HCT116 (cell line): Measurements from ENCODE around the gene PDE7B. TPM values are rescaled to one million over a fixed set of nuclear protein-coding genes. Genes with fewer than 3 reads are reported as not detected.

Experiments
- ATAC-seq: fragments of 200-7000 bp; cut with Tn5 transposase; 2 replicates; pipeline ENCODE4 v1.9.1; 2020; ENCODE audit warnings: mild to moderate bottlenecking, moderate library complexity
- BruUV-seq: library from RNA; stranded (reverse); fragments of 400-500 nt; replicated peaks from 2 replicates; lab custom pipeline; 2021; lab: Mats Ljungman, UMichigan
- CTCF ChIA-PET: fragments of 300-600 bp; sonication (Branson Sonifier 250); formaldehyde crosslinking; loops from one replicate; lab custom pipeline; 2021; ENCODE audit warnings: antibody characterized with exemption; lab: Charles Lee
- POLR2A ChIA-PET: fragments of 300-600, 350-600 bp; sonication (Branson Sonifier 250); formaldehyde crosslinking; loops from one replicate; lab custom pipeline; 2021; ENCODE audit warnings: antibody characterized with exemption; lab: Charles Lee
- RAD21 ChIA-PET, 2 experiments: fragments of 300-600 bp; sonication (Branson Sonifier 250); formaldehyde crosslinking; loops; one replicate each; lab custom pipeline; 2023; ENCODE audit warnings: low total read pairs in 2 of 2; ENCODE audit not compliant: uncharacterized antibody in 2 of 2, unreplicated experiment in 2 of 2, low non-redundant PET in 1 of 2; lab: Charles Lee
- DNase-seq: peaks from one replicate; pipeline ENCODE4 v3.0.0-alpha.2; 2010; ENCODE audit warnings: low read depth, low spot score
- H2AFZ ChIP-seq: fragments of 200-600 bp; shearing (Covaris generic), sonication (generic); 2 replicates; pipeline ENCODE4 v1.6.1; 2017; ENCODE audit warnings: low read depth, mixed run types, mixed read lengths, antibody characterized with exemption, low read length; ENCODE audit not compliant: poor library complexity, severe bottlenecking
- H3K27ac ChIP-seq: 2 replicates; pipeline ENCODE4 v1.5.1; 2012; ENCODE audit warnings: low read depth, low read length
- H3K27me3 ChIP-seq: fragments of 200-600 bp; sonication (generic); 2 replicates; pipeline ENCODE4 v1.6.1; 2016; ENCODE audit warnings: mixed run types, low read length, mixed read lengths; ENCODE audit not compliant: insufficient read depth
- H3K36me3 ChIP-seq, 2 experiments: fragments of 200-500 bp in 1 of 2; fragments of 200-600 bp in 1 of 2; sonication (Bioruptor generic) in 1 of 2; sonication (generic) in 1 of 2; 2 replicates each; pipeline versions ENCODE4 v1.5.1 to v1.6.1; 2014 to 2016; ENCODE audit warnings: low read length in 2 of 2, inconsistent platforms in 1 of 2, mixed read lengths in 1 of 2, mixed run types in 1 of 2; ENCODE audit not compliant: insufficient read depth in 2 of 2, control insufficient read depth in 1 of 2
- H3K4me1 ChIP-seq, 2 experiments: fragments of 200-600 bp in 1 of 2; sonication (generic) in 1 of 2; 2 replicates each; pipeline versions ENCODE4 v1.5.1 to v1.6.1; 2012 to 2017; ENCODE audit warnings: low read length in 2 of 2, inconsistent platforms in 1 of 2, mild to moderate bottlenecking in 1 of 2, mixed read lengths in 1 of 2, mixed run types in 1 of 2, moderate library complexity in 1 of 2; ENCODE audit not compliant: insufficient read depth in 2 of 2, control insufficient read depth in 1 of 2
- H3K4me2 ChIP-seq: fragments of 200-600 bp; sonication (generic); 2 replicates; pipeline ENCODE4 v1.6.1; 2017; ENCODE audit warnings: mixed run types, low read length, mixed read lengths
- H3K4me3 ChIP-seq, 2 experiments: fragments of 200-600 bp in 1 of 2; sonication (generic) in 1 of 2; replicated peaks in 1 of 2; 2 replicates each; pipeline ENCODE4 v1.5.1; 2011 to 2016; ENCODE audit warnings: low read length in 2 of 2, control low read depth in 1 of 2, low read depth in 1 of 2, mild to moderate bottlenecking in 1 of 2, mixed read lengths in 1 of 2, mixed run types in 1 of 2
- H3K79me2 ChIP-seq: fragments of 200-600 bp; sonication (generic); 2 replicates; pipeline ENCODE4 v1.6.1; 2017; ENCODE audit warnings: mild to moderate bottlenecking, mixed run types, low read length, moderate library complexity, mixed read lengths; ENCODE audit not compliant: insufficient read depth
- H3K9ac ChIP-seq: fragments of 200-600 bp; sonication (generic); 2 replicates; pipeline ENCODE4 v1.6.1; 2016; ENCODE audit warnings: low read length, mixed read lengths
- H3K9me2 ChIP-seq: fragments of 200-600 bp; sonication (generic), shearing (Covaris generic); 2 replicates; pipeline ENCODE4 v1.6.1; 2017; ENCODE audit warnings: mixed run types, mild to moderate bottlenecking, moderate library complexity; ENCODE audit not compliant: insufficient read depth
- H3K9me3 ChIP-seq, 2 experiments: fragments of 200-500 bp in 1 of 2; fragments of 200-600 bp in 1 of 2; sonication (Bioruptor generic) in 1 of 2; sonication (generic) in 1 of 2; 2 replicates each; pipeline ENCODE4 v1.6.1; 2014 to 2017; ENCODE audit warnings: low read length in 2 of 2, mixed read lengths in 2 of 2, inconsistent platforms in 1 of 2, low read depth in 1 of 2, mild to moderate bottlenecking in 1 of 2, mixed run types in 1 of 2, moderate library complexity in 1 of 2; ENCODE audit not compliant: control insufficient read depth in 1 of 2, insufficient read depth in 1 of 2
- H4K20me1 ChIP-seq: fragments of 200-600 bp; sonication (generic), shearing (Covaris generic); 2 replicates; pipeline ENCODE4 v1.6.1; 2017; ENCODE audit warnings: mixed run types, mild to moderate bottlenecking, moderate library complexity; ENCODE audit not compliant: insufficient read depth
- EGR1 ChIP-seq: IDR thresholded peaks from 2 replicates; pipeline ENCODE4 v1.6.1; 2012; ENCODE audit warnings: low read depth
- ELF1 ChIP-seq: IDR thresholded peaks from 2 replicates; pipeline ENCODE4 v1.6.1; 2012; ENCODE audit warnings: low read depth, borderline replicate concordance
- EZH2phosphoT487 ChIP-seq: fragments of 200-600 bp; IDR thresholded peaks from 2 replicates; pipeline ENCODE4 v1.6.1; 2018; ENCODE audit warnings: antibody characterized with exemption, borderline replicate concordance
- FOSL1 ChIP-seq: IDR thresholded peaks from 2 replicates; pipeline ENCODE4 v1.6.1; 2012; ENCODE audit warnings: low read depth
- POLR2AphosphoS5 ChIP-seq: IDR thresholded peaks from 2 replicates; pipeline ENCODE4 v1.6.1; 2011; ENCODE audit warnings: mild to moderate bottlenecking, low read depth, low read length, moderate library complexity
- SIN3A ChIP-seq: IDR thresholded peaks from 2 replicates; pipeline ENCODE4 v1.6.1; 2012; ENCODE audit warnings: low read depth
- YY1 ChIP-seq: IDR thresholded peaks from 2 replicates; pipeline ENCODE4 v1.6.1; 2011; ENCODE audit warnings: low read length, low read depth, moderate library complexity, mild to moderate bottlenecking; ENCODE audit not compliant: insufficient replicate concordance; ENCODE audit errors: extremely low read depth
- ZBTB33 ChIP-seq: IDR thresholded peaks from 2 replicates; pipeline ENCODE4 v1.6.1; 2011; ENCODE audit warnings: mild to moderate bottlenecking, low read length, moderate library complexity; ENCODE audit not compliant: insufficient replicate concordance; ENCODE audit errors: extremely low read depth
- ZFX ChIP-seq: fragments of 450-650 bp; IDR thresholded peaks from 2 replicates; pipeline ENCODE4 v1.6.1; 2017
- intact Hi-C: fragments of 100-400 bp; cut with micrococcal nuclease; formaldehyde crosslinking; loops from 2 replicates; pipeline ENCODE4 v1.10.0; 2022
- total RNA-seq: library from RNA; stranded (reverse); gene quantifications from one replicate; pipeline ENCODE4 v1.2.1, GENCODE V29; 2021; ENCODE audit not compliant: unreplicated experiment
- TF ChIP-seq, protein P1 (sequence below): IDR thresholded peaks from 2 replicates; pipeline ENCODE4 v1.6.1; 2012
- TF ChIP-seq, protein P2 (sequence below), 3 experiments: fragments of 200-600 bp in 1 of 3; sonication (generic) in 1 of 3; IDR thresholded peaks in 2 of 3; conservative IDR thresholded peaks in 1 of 3; 2 replicates each; pipeline ENCODE4 v1.5.1; 2012 to 2017; ENCODE audit warnings: low read depth in 2 of 3, low read length in 2 of 3, antibody characterized with exemption in 1 of 3, borderline replicate concordance in 1 of 3, control low read depth in 1 of 3, mild to moderate bottlenecking in 1 of 3, mixed read lengths in 1 of 3, mixed run types in 1 of 3, moderate library complexity in 1 of 3; ENCODE audit not compliant: insufficient read depth in 1 of 3

Gene PDE7B
- total RNA-seq, 1 experiment from 2014 or later: 0.61 TPM

GRCh38 chr6:136147342-136147741, 295.8 kb downstream of the PDE7B start:
- Histone ChIP-seq H3K27ac (no peak overlapping the region), H3K36me3 (no peaks in the 10 kb centered on the region), H3K79me2 (no peaks in the 10 kb centered on the region), H4K20me1 (no peaks in the 10 kb centered on the region), H2AFZ (no peak overlapping the region), H3K9me3 (no peaks in the 10 kb centered on the region), H3K9me2 (no peaks in the 10 kb centered on the region), H3K9ac (no peak overlapping the region), H3K27me3 (no peaks in the 10 kb centered on the region), H3K4me2 (no peak overlapping the region), H3K4me3 (no peak overlapping the region), H3K4me1 (no peaks in the 10 kb centered on the region)
- TF ChIP-seq, protein P1, sequence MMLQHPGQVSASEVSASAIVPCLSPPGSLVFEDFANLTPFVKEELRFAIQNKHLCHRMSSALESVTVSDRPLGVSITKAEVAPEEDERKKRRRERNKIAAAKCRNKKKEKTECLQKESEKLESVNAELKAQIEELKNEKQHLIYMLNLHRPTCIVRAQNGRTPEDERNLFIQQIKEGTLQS: no peak
- TF ChIP-seq ZFX (no peak), EGR1 (no peak), EZH2phosphoT487 (no peak), FOSL1 (no peak), SIN3A (no peak), POLR2AphosphoS5 (no peak), ZBTB33 (no peak), ELF1 (no peak), YY1 (no peak)
- TF ChIP-seq, protein P2, sequence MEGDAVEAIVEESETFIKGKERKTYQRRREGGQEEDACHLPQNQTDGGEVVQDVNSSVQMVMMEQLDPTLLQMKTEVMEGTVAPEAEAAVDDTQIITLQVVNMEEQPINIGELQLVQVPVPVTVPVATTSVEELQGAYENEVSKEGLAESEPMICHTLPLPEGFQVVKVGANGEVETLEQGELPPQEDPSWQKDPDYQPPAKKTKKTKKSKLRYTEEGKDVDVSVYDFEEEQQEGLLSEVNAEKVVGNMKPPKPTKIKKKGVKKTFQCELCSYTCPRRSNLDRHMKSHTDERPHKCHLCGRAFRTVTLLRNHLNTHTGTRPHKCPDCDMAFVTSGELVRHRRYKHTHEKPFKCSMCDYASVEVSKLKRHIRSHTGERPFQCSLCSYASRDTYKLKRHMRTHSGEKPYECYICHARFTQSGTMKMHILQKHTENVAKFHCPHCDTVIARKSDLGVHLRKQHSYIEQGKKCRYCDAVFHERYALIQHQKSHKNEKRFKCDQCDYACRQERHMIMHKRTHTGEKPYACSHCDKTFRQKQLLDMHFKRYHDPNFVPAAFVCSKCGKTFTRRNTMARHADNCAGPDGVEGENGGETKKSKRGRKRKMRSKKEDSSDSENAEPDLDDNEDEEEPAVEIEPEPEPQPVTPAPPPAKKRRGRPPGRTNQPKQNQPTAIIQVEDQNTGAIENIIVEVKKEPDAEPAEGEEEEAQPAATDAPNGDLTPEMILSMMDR (IDR thresholded peaks at IDR 0.05 in 2 of 3, conservative IDR thresholded peaks at IDR 0.05 in 1 of 3; ENCODE audit: borderline replicate concordance in 1 of 3, insufficient read depth in 1 of 3, low read depth in 2 of 3, low read length in 2 of 3): no peak
- DNase-seq (no peak), ATAC-seq (no peak)
- CTCF ChIA-PET: no interaction called here
- POLR2A ChIA-PET: no interaction called here
- RAD21 ChIA-PET: no interaction called here
- intact Hi-C loops: no loop called here
- no TSS peak for BruUV-seq
